Glutamatergic neuron (in vitro differentiated cells): Measurements from ENCODE around the gene SUN5. TPM values are rescaled to one million over a fixed set of nuclear protein-coding genes. Genes with fewer than 3 reads are reported as not detected.

Experiments
- DNase-seq: peaks from one replicate; pipeline ENCODE4 v3.0.0; 2022
- H3K27ac Mint-ChIP-seq: one replicate; pipeline ENCODE4 v1.8.0; 2020; ENCODE audit warnings: mild to moderate bottlenecking, mixed read lengths, inconsistent platforms; ENCODE audit not compliant: unreplicated experiment
- H3K27me3 Mint-ChIP-seq: one replicate; pipeline ENCODE4 v1.8.0; 2020; ENCODE audit warnings: mild to moderate bottlenecking, moderate library complexity, mixed read lengths, inconsistent platforms; ENCODE audit not compliant: unreplicated experiment
- H3K36me3 Mint-ChIP-seq: one replicate; pipeline ENCODE4 v1.8.0; 2020; ENCODE audit warnings: mild to moderate bottlenecking, mixed read lengths, inconsistent platforms; ENCODE audit not compliant: unreplicated experiment
- H3K4me1 Mint-ChIP-seq: one replicate; pipeline ENCODE4 v1.8.0; 2020; ENCODE audit warnings: mild to moderate bottlenecking, low read depth, mixed read lengths, inconsistent platforms; ENCODE audit not compliant: unreplicated experiment
- H3K4me3 Mint-ChIP-seq: one replicate; pipeline ENCODE4 v1.8.0; 2020; ENCODE audit warnings: mild to moderate bottlenecking, mixed read lengths, inconsistent platforms; ENCODE audit not compliant: unreplicated experiment
- H3K9me3 Mint-ChIP-seq: one replicate; pipeline ENCODE4 v1.8.0; 2020; ENCODE audit warnings: mild to moderate bottlenecking, moderate library complexity, mixed read lengths, inconsistent platforms; ENCODE audit not compliant: unreplicated experiment
- total RNA-seq: library from RNA; stranded (reverse); fragmentation: NEBNext Ultra II Directional; extraction: Animal tissue kit (Norgen Biotek cat#: 25700); gene quantifications from one replicate; pipeline ENCODE4 v1.2.1, GENCODE V29; 2021; ENCODE audit not compliant: unreplicated experiment
- TF ChIP-seq, protein P1 (sequence below): fragments of 200-600 bp; sonication (generic); IDR thresholded peaks from one replicate; pipeline ENCODE4 v1.5.0; 2021; ENCODE audit not compliant: partially characterized antibody, unreplicated experiment

The SUN5 gene
- total RNA-seq, 1 donor from 2014 or later: not detected

DNA sequence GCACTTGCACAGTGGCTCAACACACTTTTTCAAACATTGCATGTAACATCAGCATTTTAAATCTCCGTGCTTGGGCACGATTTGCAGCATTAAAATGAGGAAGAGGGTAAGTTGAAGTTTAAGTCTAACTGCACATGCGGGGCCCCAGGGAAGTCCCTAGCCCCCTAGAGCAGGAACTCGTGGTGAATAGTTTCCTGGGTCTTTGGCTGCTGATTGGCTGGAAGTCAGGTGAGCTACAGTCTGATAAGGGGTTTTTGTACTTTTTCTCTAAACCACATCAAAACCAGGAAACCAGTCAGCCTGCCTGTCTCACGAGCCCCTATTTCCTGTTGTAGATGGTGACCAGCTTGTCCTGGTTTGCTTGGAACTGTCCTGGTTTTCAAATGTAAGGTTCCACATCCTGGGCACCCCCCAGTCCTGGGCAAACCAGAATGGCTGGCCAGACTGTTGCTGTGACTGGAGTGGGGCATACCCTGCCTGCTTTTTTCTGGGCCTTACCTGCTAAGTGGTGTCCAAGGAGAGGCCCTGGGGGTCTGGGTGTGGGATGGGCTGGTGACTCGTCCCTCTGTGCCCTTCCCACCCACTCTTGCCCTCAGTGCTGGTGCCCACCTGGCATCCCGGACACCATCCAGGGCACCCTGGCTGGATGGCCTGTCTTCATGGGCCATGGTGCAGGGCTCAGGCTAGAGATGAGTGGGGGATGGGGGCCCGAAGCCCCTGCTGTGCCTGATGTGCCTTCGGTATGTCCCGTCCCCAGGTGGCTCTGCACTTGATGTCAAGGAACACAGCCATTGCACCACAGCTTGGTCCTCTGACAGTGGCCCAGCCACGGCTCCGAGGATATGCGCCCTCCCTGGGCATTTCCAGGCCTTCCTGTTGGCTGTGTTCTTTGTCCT, 31.8 kb downstream of the SUN5 start:
- Mint-ChIP-seq H3K27me3 (peaks cover 2% of the 10 kb centered on the region), H3K4me3 (no peak overlapping the region), H3K27ac (no peak overlapping the region), H3K4me1 (no peaks in the 10 kb centered on the region), H3K9me3 (no peaks in the 10 kb centered on the region), H3K36me3 (no peaks in the 10 kb centered on the region)
- TF ChIP-seq, protein P1, sequence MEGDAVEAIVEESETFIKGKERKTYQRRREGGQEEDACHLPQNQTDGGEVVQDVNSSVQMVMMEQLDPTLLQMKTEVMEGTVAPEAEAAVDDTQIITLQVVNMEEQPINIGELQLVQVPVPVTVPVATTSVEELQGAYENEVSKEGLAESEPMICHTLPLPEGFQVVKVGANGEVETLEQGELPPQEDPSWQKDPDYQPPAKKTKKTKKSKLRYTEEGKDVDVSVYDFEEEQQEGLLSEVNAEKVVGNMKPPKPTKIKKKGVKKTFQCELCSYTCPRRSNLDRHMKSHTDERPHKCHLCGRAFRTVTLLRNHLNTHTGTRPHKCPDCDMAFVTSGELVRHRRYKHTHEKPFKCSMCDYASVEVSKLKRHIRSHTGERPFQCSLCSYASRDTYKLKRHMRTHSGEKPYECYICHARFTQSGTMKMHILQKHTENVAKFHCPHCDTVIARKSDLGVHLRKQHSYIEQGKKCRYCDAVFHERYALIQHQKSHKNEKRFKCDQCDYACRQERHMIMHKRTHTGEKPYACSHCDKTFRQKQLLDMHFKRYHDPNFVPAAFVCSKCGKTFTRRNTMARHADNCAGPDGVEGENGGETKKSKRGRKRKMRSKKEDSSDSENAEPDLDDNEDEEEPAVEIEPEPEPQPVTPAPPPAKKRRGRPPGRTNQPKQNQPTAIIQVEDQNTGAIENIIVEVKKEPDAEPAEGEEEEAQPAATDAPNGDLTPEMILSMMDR: no peak
- no peak for DNase-seq

GRCh38 chr20:32971703-32972161, 32.5 kb downstream of the SUN5 start:
- Mint-ChIP-seq H3K27me3 (peaks cover 2% of the 10 kb centered on the region), H3K36me3 (no peaks in the 10 kb centered on the region), H3K4me1 (no peaks in the 10 kb centered on the region), H3K9me3 (no peaks in the 10 kb centered on the region), H3K4me3 (no peak overlapping the region), H3K27ac (no peak overlapping the region)
- no peak for DNase-seq
- TF ChIP-seq, protein P1: no peak

- H3K4me3 Mint-ChIP-seq: no peak overlapping the region
- DNase-seq: no peak
- no peaks in the 10 kb centered on the region for H3K4me1 Mint-ChIP-seq
- H3K36me3 Mint-ChIP-seq: no peaks in the 10 kb centered on the region
- H3K9me3 Mint-ChIP-seq: no peaks in the 10 kb centered on the region
- TF ChIP-seq, protein P1: no peak
- H3K27me3 Mint-ChIP-seq: peaks cover 2% of the 10 kb centered on the region
- H3K27ac Mint-ChIP-seq: no peak overlapping the region
Observed at GRCh38 chr20:32970973-32971300, 33.3 kb downstream of the SUN5 start.

DNA sequence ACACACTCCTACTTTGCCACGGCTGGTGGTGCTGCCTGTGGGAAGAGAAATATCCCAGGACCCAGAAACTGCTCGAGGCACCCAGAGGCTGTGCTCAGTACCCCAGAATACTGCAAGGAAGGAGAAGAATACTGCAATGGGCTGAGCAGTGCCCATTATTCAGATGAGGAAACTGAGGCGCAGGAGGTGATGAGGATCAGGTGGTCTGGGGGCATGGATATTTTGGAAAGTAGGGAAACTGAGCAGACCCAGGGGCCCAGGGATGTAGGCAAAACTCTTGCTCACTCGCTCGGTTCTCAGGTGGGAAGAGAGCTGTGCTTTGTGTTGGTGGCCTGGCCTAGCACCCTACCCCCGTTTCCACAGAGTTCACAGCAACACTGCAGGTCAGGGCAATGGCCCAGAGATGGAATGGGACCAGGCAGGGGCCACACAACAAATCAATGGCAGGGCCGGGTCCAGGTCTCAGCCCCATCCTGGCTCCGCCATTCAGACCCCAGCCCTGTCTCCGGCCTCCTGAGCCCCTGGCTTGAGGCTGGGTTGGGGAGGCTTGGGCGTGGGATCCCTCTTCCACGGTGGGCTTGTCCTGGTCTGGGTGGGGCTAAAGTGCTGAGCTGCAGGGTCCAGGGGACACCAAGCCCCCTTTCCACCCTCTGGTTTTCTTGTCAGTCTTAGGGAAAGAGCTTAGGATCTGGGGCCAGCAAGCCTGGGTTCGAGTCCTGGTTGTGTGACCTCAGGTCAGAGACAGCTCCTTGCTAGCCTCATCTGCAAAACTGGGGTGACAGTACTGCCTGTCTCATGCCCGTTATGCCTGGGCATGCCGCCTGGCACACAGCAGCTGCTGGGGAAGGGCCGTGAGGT, 33.9 kb downstream of the SUN5 start:
- Mint-ChIP-seq H3K27me3 (peaks cover 2% of the 10 kb centered on the region), H3K9me3 (no peaks in the 10 kb centered on the region), H3K4me3 (no peak overlapping the region), H3K27ac (no peak overlapping the region), H3K36me3 (no peaks in the 10 kb centered on the region), H3K4me1 (no peaks in the 10 kb centered on the region)
- TF ChIP-seq, protein P1: no peak
- DNase-seq: no peak
